ENCODE results near the gene TTLL9. TPM values are rescaled to one million over a fixed set of nuclear protein-coding genes. Genes with fewer than 3 reads are reported as not detected.

TTLL9 gene
- total RNA-seq, 1 experiment from 2014 or later: 2.1 TPM

DNA sequence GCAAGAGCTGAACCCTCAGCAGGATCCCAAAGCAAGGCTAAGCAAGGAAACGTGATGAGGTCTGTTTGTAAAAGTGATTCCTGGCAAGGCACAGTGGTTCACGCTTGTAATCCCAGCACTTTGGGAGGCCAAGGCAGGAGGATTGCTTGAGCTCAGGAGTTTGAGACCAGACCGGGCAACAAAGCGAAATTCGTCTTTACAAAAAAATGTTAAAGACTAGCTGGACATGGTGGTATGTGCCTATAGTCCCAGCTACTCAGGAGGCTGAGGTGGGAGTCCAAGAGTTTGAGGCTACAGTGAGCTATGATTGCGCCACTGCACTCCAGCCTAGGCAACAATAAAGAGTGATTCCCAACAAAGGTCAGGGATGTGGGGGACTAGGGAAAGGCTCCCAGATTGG lies 93.5 kb downstream of the TTLL9 start:
- TF ChIP-seq, protein P1, sequence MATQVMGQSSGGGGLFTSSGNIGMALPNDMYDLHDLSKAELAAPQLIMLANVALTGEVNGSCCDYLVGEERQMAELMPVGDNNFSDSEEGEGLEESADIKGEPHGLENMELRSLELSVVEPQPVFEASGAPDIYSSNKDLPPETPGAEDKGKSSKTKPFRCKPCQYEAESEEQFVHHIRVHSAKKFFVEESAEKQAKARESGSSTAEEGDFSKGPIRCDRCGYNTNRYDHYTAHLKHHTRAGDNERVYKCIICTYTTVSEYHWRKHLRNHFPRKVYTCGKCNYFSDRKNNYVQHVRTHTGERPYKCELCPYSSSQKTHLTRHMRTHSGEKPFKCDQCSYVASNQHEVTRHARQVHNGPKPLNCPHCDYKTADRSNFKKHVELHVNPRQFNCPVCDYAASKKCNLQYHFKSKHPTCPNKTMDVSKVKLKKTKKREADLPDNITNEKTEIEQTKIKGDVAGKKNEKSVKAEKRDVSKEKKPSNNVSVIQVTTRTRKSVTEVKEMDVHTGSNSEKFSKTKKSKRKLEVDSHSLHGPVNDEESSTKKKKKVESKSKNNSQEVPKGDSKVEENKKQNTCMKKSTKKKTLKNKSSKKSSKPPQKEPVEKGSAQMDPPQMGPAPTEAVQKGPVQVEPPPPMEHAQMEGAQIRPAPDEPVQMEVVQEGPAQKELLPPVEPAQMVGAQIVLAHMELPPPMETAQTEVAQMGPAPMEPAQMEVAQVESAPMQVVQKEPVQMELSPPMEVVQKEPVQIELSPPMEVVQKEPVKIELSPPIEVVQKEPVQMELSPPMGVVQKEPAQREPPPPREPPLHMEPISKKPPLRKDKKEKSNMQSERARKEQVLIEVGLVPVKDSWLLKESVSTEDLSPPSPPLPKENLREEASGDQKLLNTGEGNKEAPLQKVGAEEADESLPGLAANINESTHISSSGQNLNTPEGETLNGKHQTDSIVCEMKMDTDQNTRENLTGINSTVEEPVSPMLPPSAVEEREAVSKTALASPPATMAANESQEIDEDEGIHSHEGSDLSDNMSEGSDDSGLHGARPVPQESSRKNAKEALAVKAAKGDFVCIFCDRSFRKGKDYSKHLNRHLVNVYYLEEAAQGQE (IDR thresholded peaks at IDR 0.05; ENCODE audit: insufficient read depth in 1 of 2, low read depth in 2 of 2, low read length in 1 of 2): no peak
- TF ChIP-seq, protein P2, sequence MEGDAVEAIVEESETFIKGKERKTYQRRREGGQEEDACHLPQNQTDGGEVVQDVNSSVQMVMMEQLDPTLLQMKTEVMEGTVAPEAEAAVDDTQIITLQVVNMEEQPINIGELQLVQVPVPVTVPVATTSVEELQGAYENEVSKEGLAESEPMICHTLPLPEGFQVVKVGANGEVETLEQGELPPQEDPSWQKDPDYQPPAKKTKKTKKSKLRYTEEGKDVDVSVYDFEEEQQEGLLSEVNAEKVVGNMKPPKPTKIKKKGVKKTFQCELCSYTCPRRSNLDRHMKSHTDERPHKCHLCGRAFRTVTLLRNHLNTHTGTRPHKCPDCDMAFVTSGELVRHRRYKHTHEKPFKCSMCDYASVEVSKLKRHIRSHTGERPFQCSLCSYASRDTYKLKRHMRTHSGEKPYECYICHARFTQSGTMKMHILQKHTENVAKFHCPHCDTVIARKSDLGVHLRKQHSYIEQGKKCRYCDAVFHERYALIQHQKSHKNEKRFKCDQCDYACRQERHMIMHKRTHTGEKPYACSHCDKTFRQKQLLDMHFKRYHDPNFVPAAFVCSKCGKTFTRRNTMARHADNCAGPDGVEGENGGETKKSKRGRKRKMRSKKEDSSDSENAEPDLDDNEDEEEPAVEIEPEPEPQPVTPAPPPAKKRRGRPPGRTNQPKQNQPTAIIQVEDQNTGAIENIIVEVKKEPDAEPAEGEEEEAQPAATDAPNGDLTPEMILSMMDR (IDR thresholded peaks at IDR 0.05): no peak
- TF ChIP-seq POLR2AphosphoS5 (IDR thresholded peaks at IDR 0.05; ENCODE audit: low read depth, low read length) (no peak), SIN3A (IDR thresholded peaks at IDR 0.05; ENCODE audit: borderline replicate concordance, insufficient read depth, low read depth, low read length) (no peak), TCF7L2 (IDR thresholded peaks at IDR 0.05; ENCODE audit: low read depth, low read length) (no peak)
- H3K4me3 ChIP-seq (ENCODE audit: low read depth in 2 of 2, low read length in 2 of 2): no peak overlapping the region
- intact Hi-C loops (cut with micrococcal nuclease; ENCODE audit: unreplicated experiment) (no loop called here), in situ Hi-C loops (cut with HindIII; ENCODE audit: low pct_unique_long_range_greater_than_20kb, low sequenced_read_pairs) (no loop called here)
- no peaks in the 10 kb centered on the region for H3K36me3 ChIP-seq (ENCODE audit: control insufficient read depth, insufficient read depth, low read length)
- ChIA-PET CTCF (interaction anchor here (0.5 to 1.3 kb wide), 2 partner anchors 12 to 391 kb away, joined by 6 to 9 read pairs; partner anchors contain the start of gene PDRG1), POLR2A (interaction anchor here (0.5 kb wide), 1 partner anchor 90 kb away, joined by 15 read pairs; no protein-coding TSS in a partner anchor)
- DNase-seq (ENCODE audit: low read depth, low spot score) (no peak), ATAC-seq (no peak)
- no peaks in the 10 kb centered on the region for H3K9me3 ChIP-seq (ENCODE audit: control insufficient read depth, insufficient read depth, low read depth, low read length)
- peaks cover 24% of the 10 kb centered on the region for H3K4me1 ChIP-seq (ENCODE audit: control insufficient read depth, insufficient read depth, low read length)
- peak overlapping the region; percentile 24; the same call in 1 of the 2 replicates for H3K27ac ChIP-seq (ENCODE audit: low read length)
- H3K27me3 ChIP-seq (ENCODE audit: control insufficient read depth, insufficient read depth, low read length): peaks cover 6% of the 10 kb centered on the region
- no TSS peak for BruUV-seq (replicated peaks)

DNA sequence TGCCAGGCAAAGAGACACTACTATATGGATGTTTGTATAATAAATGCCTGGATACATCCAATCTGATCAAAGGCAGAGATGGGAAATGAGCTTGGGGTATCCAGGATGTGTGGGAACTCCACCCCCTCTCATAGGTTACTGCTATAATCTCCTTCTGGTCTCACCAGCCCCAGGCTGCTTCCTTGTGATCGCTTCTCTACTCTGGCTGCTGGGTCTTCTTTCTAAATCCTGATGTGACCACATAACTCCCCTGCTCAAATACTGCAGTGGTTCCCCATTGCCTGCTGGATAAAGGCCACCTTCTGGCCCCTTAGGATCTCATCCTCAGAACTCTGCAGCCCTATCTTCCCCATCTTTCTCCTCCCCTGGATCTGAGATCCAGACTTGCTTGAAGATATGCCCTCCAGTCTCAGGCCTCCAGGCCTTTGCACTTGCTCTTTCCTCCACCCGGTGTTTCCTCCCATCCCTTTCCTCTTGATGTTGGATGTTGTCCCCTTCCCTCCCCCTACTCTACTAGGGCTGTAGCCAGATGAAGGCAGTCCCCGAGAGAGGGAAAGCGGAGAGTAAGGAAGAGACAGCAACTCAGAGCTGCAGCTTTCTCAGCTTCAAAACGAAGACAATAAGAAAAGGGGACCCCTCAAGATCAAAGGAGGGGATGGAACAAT lies 96.7 kb downstream of the TTLL9 start:
- no peaks in the 10 kb centered on the region for H3K9me3 ChIP-seq (ENCODE audit: control insufficient read depth, insufficient read depth, low read depth, low read length)
- ATAC-seq (no peak), DNase-seq (ENCODE audit: low read depth, low spot score) (no peak)
- POLR2A ChIA-PET: interaction anchor here (0.6 kb wide), 1 partner anchor 18 kb away, joined by 3 read pairs; no protein-coding TSS in a partner anchor
- H3K27me3 ChIP-seq (ENCODE audit: control insufficient read depth, insufficient read depth, low read length): peaks cover 9% of the 10 kb centered on the region
- H3K4me1 ChIP-seq (ENCODE audit: control insufficient read depth, insufficient read depth, low read length): peaks cover 55% of the 10 kb centered on the region
- no peak overlapping the region for H3K4me3 ChIP-seq (ENCODE audit: low read depth in 2 of 2, low read length in 2 of 2)
- peak overlapping the region; percentile 57 for H3K27ac ChIP-seq (ENCODE audit: low read length)
- H3K36me3 ChIP-seq (ENCODE audit: control insufficient read depth, insufficient read depth, low read length): no peaks in the 10 kb centered on the region
- TF ChIP-seq, protein P2 (IDR thresholded peaks at IDR 0.05): no peak
- TF ChIP-seq, protein P1 (IDR thresholded peaks at IDR 0.05; ENCODE audit: insufficient read depth in 1 of 2, low read depth in 2 of 2, low read length in 1 of 2): peak; percentile 15 to 35
- TF ChIP-seq TCF7L2 (IDR thresholded peaks at IDR 0.05; ENCODE audit: low read depth, low read length): 0 out of 2 replicates have a peak, but pooled peaks have one; percentile 32
- BruUV-seq (replicated peaks): no TSS peak
- CTCF ChIA-PET: interaction anchor here (0.7 to 0.9 kb wide), 2 partner anchors 51 to 115 kb away, joined by 3 to 4 read pairs; no protein-coding TSS in a partner anchor
- in situ Hi-C loops (cut with HindIII; ENCODE audit: low pct_unique_long_range_greater_than_20kb, low sequenced_read_pairs): no loop called here
- intact Hi-C loops (cut with micrococcal nuclease; ENCODE audit: unreplicated experiment): no loop called here

Data from Panc1 (cell line).